Spleen (tissue), 11 donors: ENCODE results near the gene ARHGEF10L. TPM values are rescaled to one million over a fixed set of nuclear protein-coding genes. Genes with fewer than 3 reads are reported as not detected.

Experiments
- DNase-seq: peaks from one replicate; pipeline ENCODE4 v3.0.0-alpha.2; 2020
- H3K27ac ChIP-seq, 8 donors: fragments of 200-600 bp; sonication (generic) in 7 of 8; 1 replicate in 4 of 8; 2 replicates in 4 of 8; pipeline versions ENCODE4 v1.5.0 to v1.8.0; 2016 to 2021; ENCODE audit warnings: inconsistent platforms in 4 of 8, mild to moderate bottlenecking in 4 of 8, moderate library complexity in 1 of 8
- H3K27me3 ChIP-seq, 7 donors: fragments of 200-600 bp; sonication (generic) in 6 of 7; replicated peaks in 1 of 7; 1 replicate in 4 of 7; 2 replicates in 3 of 7; pipeline versions ENCODE4 v1.5.0 to v1.8.0; 2016 to 2021; ENCODE audit warnings: inconsistent platforms in 3 of 7, mild to moderate bottlenecking in 1 of 7
- H3K36me3 ChIP-seq, 6 donors: fragments of 200-600 bp; sonication (generic) in 5 of 6; 1 replicate in 4 of 6; 2 replicates in 2 of 6; pipeline versions ENCODE4 v1.5.0 to v1.8.0; 2016 to 2021; ENCODE audit warnings: inconsistent platforms in 2 of 6
- H3K4me1 ChIP-seq, 6 donors: fragments of 200-600 bp; sonication (generic) in 5 of 6; 1 replicate in 3 of 6; 2 replicates in 3 of 6; pipeline versions ENCODE4 v1.5.0 to v1.8.0; 2016 to 2021; ENCODE audit warnings: inconsistent platforms in 3 of 6
- H3K4me3 ChIP-seq, 8 donors: fragments of 200-600 bp; sonication (generic) in 7 of 8; 1 replicate in 4 of 8; 2 replicates in 4 of 8; pipeline versions ENCODE4 v1.5.0 to v1.8.0; 2016 to 2021; ENCODE audit warnings: inconsistent platforms in 4 of 8, mild to moderate bottlenecking in 4 of 8, moderate library complexity in 2 of 8
- H3K9me3 ChIP-seq, 8 donors: fragments of 200-600 bp; sonication (generic) in 7 of 8; 1 replicate in 4 of 8; 2 replicates in 4 of 8; pipeline versions ENCODE4 v1.5.0 to v1.8.0; 2016 to 2021; ENCODE audit warnings: inconsistent platforms in 4 of 8
- POLR2A ChIP-seq, 3 donors: fragments of 450-650 bp; IDR thresholded peaks; one replicate each; pipeline ENCODE4 v1.5.1; 2017; ENCODE audit warnings: antibody characterized with exemption in 3 of 3, mild to moderate bottlenecking in 1 of 3
- POLR2AphosphoS5 ChIP-seq, 3 donors: sonication (generic); formaldehyde crosslinking; IDR thresholded peaks; one replicate each; pipeline ENCODE4 v1.5.1; 2017; ENCODE audit warnings: antibody characterized with exemption in 3 of 3
- WGBS, 5 donors: extraction: QIAGEN DNeasy Blood & Tissue Kit in 3 of 5; methylation state at CpG; one replicate each; pipeline versions ENCODE4 v1.1.5 to v1.1.7; 2013 to 2018; 5-methylcytosine and 5-hydroxymethylcytosine counted together
- intact Hi-C: fragments of 100-400 bp; cut with DNase I; formaldehyde crosslinking; loops from one replicate; pipeline ENCODE4 v1.15.0; 2023; ENCODE audit warnings: low total_unique reads
- polyA plus RNA-seq, 3 donors: library from polyadenylated mRNA; stranded (reverse); fragments of 200-250 nt; gene quantifications; one replicate each; pipeline ENCODE4 v1.2.1, GENCODE V29; 2013
- total RNA-seq, 7 donors: library from RNA; depleted of rRNA in 3 of 7; stranded (reverse); fragments of >200 nt in 3 of 7; fragmentation: NEBNext Ultra II Directional in 4 of 7; extraction: Animal tissue kit (Norgen Biotek cat#: 25700) in 4 of 7; gene quantifications; one replicate each; pipeline versions ENCODE4 v1.1.0 to v1.2.1, GENCODE V29; 2016 to 2021
- TF ChIP-seq, protein P1 (sequence below), 11 experiments: fragments of 200-600 bp in 7 of 11; fragments of 450-650 bp in 4 of 11; sonication (generic) in 4 of 11; IDR thresholded peaks in 8 of 11; conservative IDR thresholded peaks in 3 of 11; 1 replicate in 7 of 11; 2 replicates in 4 of 11; pipeline versions ENCODE4 v1.4.0 to v1.8.0; 2016 to 2021; ENCODE audit warnings: antibody characterized with exemption in 11 of 11, inconsistent platforms in 4 of 11, mild to moderate bottlenecking in 1 of 11
- donor health status: healthy with polysubstance abuse.
- donor health status: DM: no; HTN: no; CAD: no; lungs with moderate emphysema.
- donor health status: DM: no; HTN: no; CAD: no.
- donor health status: Bipolar disorder and iron deficiency.
- donor health status: healthy.
- donor health status: DM: no; HTN: no; CAD: no.
- donor health status: DM: yes; HTN: yes; CAD: no.

The ARHGEF10L gene
- total and polyA plus RNA-seq, 10 donors, result 10.0 to 40.9 (median 21.4) TPM

DNA sequence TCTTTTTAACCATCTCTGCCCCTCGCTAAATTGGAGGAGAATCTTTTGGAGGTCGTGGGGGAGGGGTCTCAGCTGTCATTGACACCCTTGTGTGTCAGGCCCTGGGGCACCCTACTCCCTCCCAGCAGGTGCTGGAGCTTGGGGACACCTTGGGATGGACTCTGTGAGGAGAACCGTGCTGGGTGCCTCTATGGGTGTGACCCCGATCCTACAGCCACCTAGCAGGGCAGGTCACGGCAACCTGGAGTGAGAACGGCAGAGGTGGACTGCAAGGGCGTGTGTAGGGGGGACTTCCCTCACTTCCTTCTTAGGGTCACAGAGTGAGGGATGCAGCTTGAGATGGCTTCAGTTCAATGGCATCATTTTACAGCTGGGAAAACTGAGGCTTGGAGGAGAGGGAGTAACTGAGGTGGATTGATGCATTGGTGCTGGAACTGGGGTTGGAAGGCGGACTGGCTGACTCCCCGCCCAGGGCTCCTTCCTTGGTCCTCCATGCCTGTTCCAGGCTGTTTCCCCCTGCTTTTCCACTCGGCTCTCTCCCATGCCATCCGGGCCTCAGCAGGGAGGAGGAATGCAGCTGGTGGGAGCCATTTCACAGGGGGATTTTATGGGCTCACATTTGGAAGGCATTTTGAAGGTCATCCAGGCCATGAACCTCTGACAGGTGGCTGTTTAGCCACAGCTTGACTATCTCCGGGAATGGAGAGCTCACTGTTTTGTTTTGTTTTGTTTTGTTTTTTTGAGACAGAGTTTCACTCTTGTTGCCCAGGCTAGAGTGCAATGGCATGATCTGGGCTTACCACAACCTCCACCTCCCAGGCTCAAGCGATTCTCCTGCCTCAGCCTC is 18.8 kb upstream of the ARHGEF10L start:
- Histone ChIP-seq H3K27ac (no peak overlapping the region), H3K27me3 (peaks cover 0 to 73% (median 0%) of the 10 kb centered on the region in 7 donors), H3K9me3 (no peaks in the 10 kb centered on the region), H3K36me3 (no peaks in the 10 kb centered on the region), H3K4me1 (peaks cover 0 to 4% (median 0%) of the 10 kb centered on the region in 6 donors), H3K4me3 (no peak overlapping the region)
- no peak for DNase-seq
- intact Hi-C loops, result no loop called here
- TF ChIP-seq, protein P1, sequence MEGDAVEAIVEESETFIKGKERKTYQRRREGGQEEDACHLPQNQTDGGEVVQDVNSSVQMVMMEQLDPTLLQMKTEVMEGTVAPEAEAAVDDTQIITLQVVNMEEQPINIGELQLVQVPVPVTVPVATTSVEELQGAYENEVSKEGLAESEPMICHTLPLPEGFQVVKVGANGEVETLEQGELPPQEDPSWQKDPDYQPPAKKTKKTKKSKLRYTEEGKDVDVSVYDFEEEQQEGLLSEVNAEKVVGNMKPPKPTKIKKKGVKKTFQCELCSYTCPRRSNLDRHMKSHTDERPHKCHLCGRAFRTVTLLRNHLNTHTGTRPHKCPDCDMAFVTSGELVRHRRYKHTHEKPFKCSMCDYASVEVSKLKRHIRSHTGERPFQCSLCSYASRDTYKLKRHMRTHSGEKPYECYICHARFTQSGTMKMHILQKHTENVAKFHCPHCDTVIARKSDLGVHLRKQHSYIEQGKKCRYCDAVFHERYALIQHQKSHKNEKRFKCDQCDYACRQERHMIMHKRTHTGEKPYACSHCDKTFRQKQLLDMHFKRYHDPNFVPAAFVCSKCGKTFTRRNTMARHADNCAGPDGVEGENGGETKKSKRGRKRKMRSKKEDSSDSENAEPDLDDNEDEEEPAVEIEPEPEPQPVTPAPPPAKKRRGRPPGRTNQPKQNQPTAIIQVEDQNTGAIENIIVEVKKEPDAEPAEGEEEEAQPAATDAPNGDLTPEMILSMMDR (IDR thresholded peaks at IDR 0.05 in 8 of 11, conservative IDR thresholded peaks at IDR 0.05 in 3 of 11), result no peak
- no peak for TF ChIP-seq POLR2A (IDR thresholded peaks at IDR 0.05)
- TF ChIP-seq POLR2AphosphoS5 (IDR thresholded peaks at IDR 0.05), result no peak
- 67 to 70% (median 69%) methylated on average over 13 of the region's 13 CpGs for WGBS, 5 donors

GRCh38 chr1:17521946-17522612 is 17.4 kb upstream of the ARHGEF10L start:
- intact Hi-C loops, result no loop called here
- H3K36me3 ChIP-seq, result no peaks in the 10 kb centered on the region
- no peak overlapping the region for H3K4me3 ChIP-seq
- H3K9me3 ChIP-seq, result no peaks in the 10 kb centered on the region
- TF ChIP-seq, protein P1 (IDR thresholded peaks at IDR 0.05 in 8 of 11, conservative IDR thresholded peaks at IDR 0.05 in 3 of 11), result no peak
- TF ChIP-seq POLR2AphosphoS5 (IDR thresholded peaks at IDR 0.05) (no peak), POLR2A (IDR thresholded peaks at IDR 0.05) (no peak)
- peaks cover 0 to 7% (median 0%) of the 10 kb centered on the region in 6 donors for H3K4me1 ChIP-seq
- DNase-seq, result no peak
- peaks cover 0 to 61% (median 0%) of the 10 kb centered on the region in 7 donors for H3K27me3 ChIP-seq
- H3K27ac ChIP-seq, result no peak overlapping the region
- WGBS, 5 donors, result 59 to 67% (median 61%) methylated on average over 16 to 19 of the region's 19 CpGs

GRCh38 chr1:17523321-17524041 is 16.0 kb upstream of the ARHGEF10L start:
- Histone ChIP-seq H3K4me3 (no peak overlapping the region), H3K4me1 (peaks cover 0 to 12% (median 0%) of the 10 kb centered on the region in 6 donors), H3K27me3 (peaks cover 0 to 55% (median 0%) of the 10 kb centered on the region in 7 donors), H3K27ac (no peak overlapping the region), H3K9me3 (no peaks in the 10 kb centered on the region), H3K36me3 (no peaks in the 10 kb centered on the region)
- TF ChIP-seq POLR2AphosphoS5 (IDR thresholded peaks at IDR 0.05) (no peak), POLR2A (IDR thresholded peaks at IDR 0.05) (no peak)
- TF ChIP-seq, protein P1 (IDR thresholded peaks at IDR 0.05 in 8 of 11, conservative IDR thresholded peaks at IDR 0.05 in 3 of 11), result no peak
- no peak for DNase-seq
- intact Hi-C loops, result no loop called here
- WGBS, 5 donors, result 81 to 94% (median 90%) methylated on average over 7 of the region's 7 CpGs
